GM18907 (cell line): ENCODE measurements around the gene NUDT1.
"Not testable (repeated sequence)": the region's sequence is repeated elsewhere in the genome, so short reads cannot be mapped to it uniquely, and the experiment has no call there.

Experiments
- ATAC-seq: cut with Tn5 transposase; IDR thresholded peaks from one replicate; pipeline ENCODE4 v1.9.1; 2021; ENCODE audit warnings: mild to moderate bottlenecking, moderate library complexity; ENCODE audit not compliant: unreplicated experiment

The NUDT1 gene

DNA sequence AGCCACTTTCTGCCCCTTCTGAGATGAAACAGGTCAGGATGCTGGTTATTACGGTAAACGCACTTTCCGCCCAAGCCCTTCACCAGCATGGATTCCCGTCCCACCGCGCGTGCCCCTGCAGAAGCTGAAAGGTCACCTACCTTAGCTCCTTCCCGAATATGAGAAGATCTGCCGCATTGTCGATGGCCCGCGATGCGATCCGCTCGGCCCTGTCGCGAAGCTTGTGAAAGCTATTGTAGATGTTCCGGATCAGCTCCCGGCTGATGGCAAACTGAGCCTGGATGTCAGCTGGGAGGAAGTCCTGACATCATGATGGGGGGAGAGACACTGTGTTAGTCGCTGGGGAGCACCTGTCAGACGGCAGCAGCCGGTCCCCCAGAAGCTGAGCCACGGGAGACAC lies 22.1 kb downstream of the NUDT1 start:
- ATAC-seq, result no peak

DNA sequence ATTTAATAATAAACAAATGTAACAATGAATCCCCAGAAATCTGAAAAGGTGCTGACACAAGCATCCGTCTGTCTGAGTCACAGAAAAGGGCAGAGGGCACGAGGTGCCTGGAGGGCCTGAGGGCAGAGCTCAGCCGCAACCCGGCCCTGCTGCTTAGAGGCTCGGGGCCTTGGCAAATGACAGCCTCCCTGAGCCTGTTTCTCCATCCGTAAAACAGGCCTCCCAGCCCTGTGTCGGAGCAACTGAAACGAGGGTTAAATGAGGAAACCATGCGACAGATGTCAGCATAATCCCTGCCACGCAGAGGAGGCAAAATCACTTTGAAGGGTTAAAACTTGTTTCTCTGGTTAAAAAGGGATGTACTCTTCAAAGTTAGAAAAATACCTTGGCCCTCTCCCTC lies 24.9 kb downstream of the NUDT1 start:
- no peak for ATAC-seq

DNA sequence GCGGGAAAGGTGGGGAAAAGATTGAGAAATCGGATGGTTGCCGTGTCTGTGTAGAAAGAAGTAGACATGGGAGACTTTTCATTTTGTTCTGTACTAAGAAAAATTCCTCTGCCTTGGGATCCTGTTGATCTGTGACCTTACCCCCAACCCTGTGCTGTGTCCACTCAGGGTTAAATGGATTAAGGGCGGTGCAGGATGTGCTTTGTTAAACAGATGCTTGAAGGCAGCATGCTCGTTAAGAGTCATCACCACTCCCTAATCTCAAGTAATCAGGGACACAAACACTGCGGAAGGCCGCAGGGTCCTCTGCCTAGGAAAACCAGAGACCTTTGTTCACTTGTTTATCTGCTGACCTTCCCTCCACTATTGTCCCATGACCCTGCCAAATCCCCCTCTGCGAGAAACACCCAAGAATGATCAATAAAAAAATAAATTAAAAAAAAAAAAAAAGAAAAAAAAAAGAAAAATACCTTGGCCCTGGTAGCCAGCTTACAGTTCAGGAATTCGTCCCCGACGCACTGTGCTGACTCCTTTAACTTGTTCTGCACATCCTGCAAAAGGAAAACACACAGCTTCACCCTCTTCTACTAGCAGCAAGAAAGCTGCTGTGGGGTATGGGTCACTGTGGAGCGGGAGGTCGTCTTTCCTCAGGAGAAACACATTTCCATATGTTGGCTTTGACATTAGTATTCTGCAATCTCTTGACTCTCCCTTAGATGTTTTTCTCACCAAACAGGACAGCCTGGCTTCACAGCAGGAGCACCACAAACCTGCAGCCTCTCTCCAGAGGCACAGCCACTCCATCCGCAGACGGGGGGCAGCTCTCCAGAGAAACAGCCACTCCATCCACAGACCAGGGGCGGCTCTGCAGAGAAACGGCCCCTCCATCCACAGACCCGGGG lies 27.3 kb downstream of the NUDT1 start:
- not testable (repeated sequence) for ATAC-seq

GRCh38 chr7:2269991-2270460 lies 28.0 kb downstream of the NUDT1 start:
- ATAC-seq, result no peak

- ATAC-seq, result no peak
Measured at GRCh38 chr7:2270495-2270894, 28.5 kb downstream of the NUDT1 start.

GRCh38 chr7:2271273-2272026 lies 29.4 kb downstream of the NUDT1 start:
- no peak for ATAC-seq

DNA sequence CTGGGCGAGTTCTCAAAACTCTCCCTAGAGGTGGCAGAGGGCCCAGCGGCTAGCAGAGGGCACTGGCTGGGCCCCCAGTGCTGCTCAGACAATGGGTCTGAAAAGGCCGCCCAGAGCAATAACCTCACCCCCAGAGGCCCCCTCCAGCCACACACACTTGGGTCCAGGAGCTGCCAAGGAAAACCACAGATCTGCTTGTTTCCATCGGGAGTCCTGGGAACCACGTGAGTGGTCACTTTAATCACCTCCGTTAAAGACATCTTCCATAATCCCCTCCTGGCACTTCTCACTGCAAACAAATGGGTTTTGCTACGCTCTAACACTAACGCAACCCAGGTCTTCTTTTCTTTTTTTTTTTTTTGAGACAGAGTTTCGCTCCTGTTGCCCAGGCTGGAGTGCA lies 30.0 kb downstream of the NUDT1 start:
- no peak for ATAC-seq

DNA sequence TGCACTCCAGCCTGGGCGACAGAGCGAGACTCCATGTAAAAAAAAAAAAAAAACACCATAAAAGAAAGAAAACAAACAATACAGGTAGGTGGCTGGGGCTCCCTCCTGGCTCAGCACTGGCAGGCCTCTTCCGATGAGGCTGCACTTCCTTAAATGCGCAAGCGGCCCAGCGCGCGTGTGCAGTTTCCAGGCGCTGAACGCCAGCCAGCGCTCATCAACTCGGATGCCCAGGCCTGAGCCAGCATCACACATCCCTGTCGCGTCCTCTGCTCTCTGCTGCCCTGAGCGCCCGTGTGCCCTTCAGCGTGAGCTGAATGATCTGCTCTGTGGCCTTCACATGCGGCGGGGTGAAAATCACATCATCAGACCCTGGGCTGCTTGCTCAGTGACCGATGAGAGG lies 31.8 kb downstream of the NUDT1 start:
- no peak for ATAC-seq

DNA sequence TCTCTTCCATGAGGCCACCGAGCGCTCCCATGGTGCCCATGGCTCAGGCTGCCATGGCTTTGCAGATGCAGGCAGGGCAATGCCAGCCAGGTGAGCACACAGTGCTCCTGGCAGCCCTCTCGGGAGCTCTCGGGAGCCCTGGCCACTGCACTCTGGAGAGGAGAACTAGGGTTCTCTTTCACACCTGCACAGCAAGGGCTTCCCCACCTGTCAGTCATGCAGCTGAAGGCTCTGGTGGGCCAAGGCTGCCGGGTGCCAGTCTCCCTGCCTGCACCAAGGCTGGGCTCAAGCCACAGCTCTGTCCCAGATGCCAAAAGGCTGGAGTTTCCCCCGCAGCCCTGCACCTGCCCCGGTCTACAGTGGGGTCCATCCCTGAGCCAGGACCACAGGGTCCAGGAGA lies 32.6 kb downstream of the NUDT1 start:
- ATAC-seq, result no peak

DNA sequence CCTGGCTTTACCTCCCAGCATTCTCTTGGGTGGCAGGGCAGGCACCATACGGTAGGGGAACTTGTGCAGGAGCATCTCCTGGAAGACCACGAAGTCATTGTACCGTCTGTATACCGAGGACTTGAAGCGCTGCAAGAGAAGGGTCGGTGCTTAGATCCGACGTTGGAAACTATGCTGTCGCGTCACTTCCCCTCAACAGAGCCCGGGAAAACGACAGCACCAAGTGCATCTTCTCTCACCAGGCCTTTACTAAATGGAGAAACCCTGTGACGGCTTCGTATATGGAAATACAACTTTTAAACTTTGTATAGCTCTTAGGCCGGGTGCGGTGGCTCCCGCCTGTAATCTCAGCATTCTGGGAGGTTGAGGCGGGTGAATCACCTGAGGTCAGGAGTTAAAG lies 33.1 kb downstream of the NUDT1 start:
- ATAC-seq, result no peak

GRCh38 chr7:2276107-2276506 lies 34.1 kb downstream of the NUDT1 start:
- ATAC-seq, result no peak

DNA sequence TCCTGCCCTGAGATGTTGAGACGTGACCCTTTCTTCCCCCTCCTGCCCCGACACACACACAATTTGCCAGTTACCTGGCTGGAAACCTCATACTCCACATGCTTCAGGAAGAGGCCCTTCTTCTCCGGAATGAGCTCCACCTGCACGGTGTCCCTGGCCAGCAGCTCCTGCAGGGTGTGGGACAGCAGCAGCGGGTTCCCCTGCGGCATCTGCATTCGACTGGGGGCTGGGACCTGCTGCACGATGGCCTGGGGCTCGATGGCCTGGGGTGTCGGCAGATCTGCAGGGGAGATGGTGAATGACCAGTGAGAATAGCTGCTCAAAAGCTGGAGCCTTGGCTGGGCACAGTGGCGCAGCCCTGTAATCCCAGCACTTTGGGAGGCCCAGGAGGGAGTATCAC lies 36.0 kb downstream of the NUDT1 start:
- ATAC-seq, result no peak

DNA sequence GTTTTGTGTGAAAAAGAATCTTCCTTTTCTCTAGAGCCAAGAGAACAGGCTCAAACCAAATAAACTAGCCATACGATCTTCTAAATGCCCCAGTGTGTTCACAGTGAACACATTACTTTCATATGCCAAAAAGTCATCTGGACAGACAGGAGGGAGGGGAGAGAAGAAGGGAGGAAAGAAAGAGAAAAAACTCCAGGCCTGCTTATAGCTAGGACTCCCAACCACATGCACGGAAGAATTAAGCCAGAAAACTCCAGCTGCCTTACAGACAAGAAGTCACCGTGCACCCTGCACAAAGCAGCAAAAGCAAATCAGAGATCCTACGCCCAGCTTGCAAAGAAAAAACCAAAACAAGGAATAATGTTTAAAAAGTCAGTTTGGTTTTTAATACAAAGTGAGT lies 37.9 kb downstream of the NUDT1 start:
- ATAC-seq, result no peak

DNA sequence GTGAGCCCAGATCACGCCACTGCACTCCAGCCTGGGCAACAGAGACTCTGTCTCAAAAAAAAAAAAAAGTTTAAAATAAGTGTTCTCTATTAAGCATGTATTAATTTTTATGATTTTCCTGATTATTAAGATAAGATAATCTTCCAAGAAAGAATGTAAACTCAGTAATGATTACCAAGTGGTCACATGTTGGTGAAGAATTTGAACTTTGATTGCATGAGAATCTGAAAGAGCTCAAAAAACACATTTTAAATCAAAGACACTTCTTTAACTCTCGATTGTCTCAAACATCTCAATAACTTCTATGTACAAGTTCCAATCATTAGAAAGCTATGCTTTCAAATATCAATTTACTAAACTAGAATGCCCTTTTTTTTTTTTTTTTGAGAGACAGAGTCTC lies 38.4 kb downstream of the NUDT1 start:
- no peak for ATAC-seq

GRCh38 chr7:2281541-2281940 lies 39.5 kb downstream of the NUDT1 start:
- ATAC-seq, result no peak

GRCh38 chr7:2282185-2282751 lies 40.2 kb downstream of the NUDT1 start:
- ATAC-seq, result no peak

DNA sequence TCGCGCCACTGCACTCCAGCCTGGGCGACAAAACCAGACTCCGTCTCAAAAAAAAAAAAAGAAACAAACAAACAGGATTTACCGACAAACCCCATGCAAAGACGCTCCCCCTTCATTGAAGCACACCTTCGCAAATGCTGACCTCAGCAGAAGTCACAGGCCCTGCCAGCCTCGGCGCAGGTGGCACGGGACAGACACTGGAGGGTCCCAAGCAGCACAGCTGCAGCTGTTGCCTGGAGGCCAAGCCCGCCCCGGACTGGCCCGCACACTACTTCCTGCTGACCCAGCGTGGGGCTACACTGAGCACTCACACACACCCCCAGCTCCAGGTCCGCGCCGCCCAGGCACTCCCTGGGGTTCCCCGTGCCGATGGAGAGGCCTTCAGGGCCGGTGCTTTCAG lies 41.0 kb downstream of the NUDT1 start:
- ATAC-seq, result no peak

DNA sequence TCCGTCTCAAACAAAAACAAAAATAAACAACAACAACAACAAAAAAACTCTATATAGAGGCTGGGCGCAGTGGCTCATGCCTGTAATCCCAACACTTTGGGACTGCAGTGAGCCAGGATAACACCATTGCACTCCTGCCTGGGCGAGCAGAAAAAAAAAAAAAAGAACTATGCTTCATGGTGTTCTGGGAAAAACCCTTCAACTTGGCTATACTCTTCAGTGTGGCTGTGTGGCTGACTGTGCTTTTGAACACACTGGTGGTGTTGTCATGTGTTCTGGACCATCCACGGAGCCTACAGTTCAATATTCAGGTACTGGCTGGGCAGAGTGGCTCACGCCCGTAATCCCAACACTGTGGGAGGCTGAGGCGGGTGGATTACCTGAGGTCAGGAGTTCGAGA lies 45.7 kb downstream of the NUDT1 start:
- ATAC-seq, result no peak

DNA sequence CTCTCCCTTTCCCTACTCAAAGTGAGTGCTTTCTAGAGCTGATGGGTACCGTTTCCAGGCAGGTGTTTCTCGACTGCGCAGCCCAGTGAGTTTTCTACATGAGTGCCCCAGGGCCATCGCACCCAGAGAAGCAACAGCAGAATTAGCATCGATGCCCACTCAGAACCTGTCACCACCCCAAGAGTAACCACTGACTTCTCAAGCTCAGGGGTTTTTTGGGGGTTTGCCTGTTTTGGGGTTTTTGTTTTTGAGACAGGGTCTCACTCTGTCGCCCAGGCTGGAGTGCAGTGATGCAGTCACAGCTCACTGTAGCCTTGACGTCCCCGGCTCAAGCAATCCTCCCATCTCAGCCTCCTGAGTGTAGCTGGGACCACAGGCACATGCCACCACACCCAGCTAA lies 46.5 kb downstream of the NUDT1 start:
- ATAC-seq, result peak; percentile 73

DNA sequence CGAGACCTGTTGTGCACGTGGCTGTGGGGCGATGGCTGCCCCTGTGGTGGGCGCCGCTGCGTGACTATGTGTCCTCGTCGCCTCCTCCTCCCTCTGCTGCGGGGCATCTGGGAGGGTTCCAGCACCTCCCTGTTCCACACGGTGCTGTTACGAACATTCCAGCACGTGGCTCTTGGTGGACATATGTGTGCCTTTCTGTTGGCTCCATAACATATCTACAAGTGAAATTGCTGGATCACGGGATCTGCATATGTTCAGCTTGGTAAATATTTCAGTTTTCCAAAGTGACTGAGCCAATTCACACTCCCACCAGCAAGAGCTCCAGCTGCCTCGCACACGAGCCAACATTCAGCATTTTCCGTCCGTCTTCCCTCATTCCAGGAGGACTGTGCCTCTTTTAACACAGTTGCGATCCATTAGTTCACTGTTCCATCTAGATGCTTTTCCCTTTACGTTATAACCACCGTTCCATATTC lies 47.1 kb downstream of the NUDT1 start:
- no peak for ATAC-seq

DNA sequence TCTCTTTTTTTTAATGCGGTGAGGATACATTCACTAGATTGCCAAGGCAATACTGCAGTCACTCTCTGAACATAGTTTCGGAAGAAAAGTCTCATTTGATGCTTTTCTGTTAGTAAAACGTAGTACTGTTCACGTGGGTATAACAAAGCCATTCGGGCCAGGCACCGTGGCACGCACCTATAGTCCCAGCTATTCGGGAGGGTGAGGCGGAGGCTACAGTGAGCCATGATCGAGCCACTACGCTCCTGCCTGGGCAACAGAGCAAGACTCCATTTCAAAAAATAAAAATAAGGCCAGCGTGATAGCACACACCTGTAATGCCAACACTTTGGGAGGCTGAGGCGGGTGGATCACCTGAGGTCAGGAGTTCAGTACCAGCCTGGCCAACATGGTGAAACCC lies 47.6 kb downstream of the NUDT1 start:
- ATAC-seq, result no peak

- no peak for ATAC-seq
Measured at GRCh38 chr7:2290877-2291276, 48.9 kb downstream of the NUDT1 start.
